Natural killer cell (primary cell): Measurements from ENCODE around the gene PCDH9. TPM values are rescaled to one million over a fixed set of nuclear protein-coding genes. Genes with fewer than 3 reads are reported as not detected.

Experiments
- ATAC-seq, 3 donors: fragments of 150-1000 bp in 2 of 3; fragments of 200-7000 bp in 1 of 3; cut with Tn5 transposase; 1 replicate in 1 of 3; 2 replicates in 2 of 3; pipeline ENCODE4 v1.10.0; 2021; ENCODE audit warnings: mild to moderate bottlenecking in 2 of 3, moderate library complexity in 2 of 3
- DNase-seq, 2 donors: peaks; one replicate each; pipeline versions ENCODE4 v3.0.0 to v3.0.0-alpha.2; 2013 to 2021; ENCODE audit warnings: mixed read lengths in 1 of 2
- H3K27ac ChIP-seq: one replicate; pipeline ENCODE4 v1.5.1; 2013; ENCODE audit warnings: mild to moderate bottlenecking, low read length
- H3K27me3 ChIP-seq: one replicate; pipeline ENCODE4 v1.6.1; 2013; ENCODE audit warnings: low read length; ENCODE audit not compliant: control insufficient read depth, insufficient read depth
- H3K36me3 ChIP-seq: one replicate; pipeline ENCODE4 v1.6.1; 2013; ENCODE audit warnings: low read length; ENCODE audit not compliant: control insufficient read depth, insufficient read depth
- H3K4me1 ChIP-seq: one replicate; pipeline ENCODE4 v1.6.1; 2013; ENCODE audit warnings: low read length; ENCODE audit not compliant: control insufficient read depth, insufficient read depth
- H3K4me3 ChIP-seq: one replicate; pipeline ENCODE4 v1.5.1; 2013; ENCODE audit warnings: low read length
- H3K9me3 ChIP-seq: one replicate; pipeline ENCODE4 v1.6.1; 2013; ENCODE audit warnings: low read length; ENCODE audit not compliant: control insufficient read depth, insufficient read depth
- H3K27ac Mint-ChIP-seq, 2 donors: one replicate each; pipeline ENCODE4 v1.8.0; 2022; ENCODE audit warnings: mild to moderate bottlenecking in 2 of 2, mixed read lengths in 2 of 2, moderate library complexity in 1 of 2
- H3K27me3 Mint-ChIP-seq, 2 donors: one replicate each; pipeline ENCODE4 v1.8.0; 2022; ENCODE audit warnings: low read depth in 2 of 2, mixed read lengths in 2 of 2
- H3K36me3 Mint-ChIP-seq: one replicate; pipeline ENCODE4 v1.8.0; 2022; ENCODE audit warnings: mixed read lengths
- H3K4me1 Mint-ChIP-seq, 2 donors: one replicate each; pipeline ENCODE4 v1.8.0; 2022; ENCODE audit warnings: mixed read lengths in 2 of 2
- H3K4me3 Mint-ChIP-seq: one replicate; pipeline ENCODE4 v1.8.0; 2022; ENCODE audit warnings: mild to moderate bottlenecking, moderate library complexity, mixed read lengths
- H3K9me3 Mint-ChIP-seq, 2 donors: one replicate each; pipeline ENCODE4 v1.8.0; 2022; ENCODE audit warnings: mixed read lengths in 2 of 2
- WGBS: methylation state at CpG from one replicate; pipeline ENCODE4 v1.1.7; 2013; ENCODE audit warnings: missing lambda C conversion rate; ENCODE audit not compliant: insufficient coverage; 5-methylcytosine and 5-hydroxymethylcytosine counted together
- intact Hi-C: fragments of 100-400 bp; cut with micrococcal nuclease; formaldehyde crosslinking; loops from one replicate; pipeline ENCODE4 v1.14.2; 2022
- total RNA-seq, 4 donors: library from RNA; stranded (reverse); fragments of 120-200 nt in 1 of 4; gene quantifications; one replicate each; pipeline versions ENCODE4 v1.2.3 to v1.2.4, GENCODE V29; 2013 to 2022
- TF ChIP-seq, protein P1 (sequence below): fragments of 200-600 bp; IDR thresholded peaks from one replicate; pipeline ENCODE4 v1.8.0; 2022; ENCODE audit warnings: antibody characterized with exemption

The PCDH9 gene
- total RNA-seq, 3 donors from 2014 or later (not counting 1 experiment from before 2014, with no cell fraction given): 0.43 to 1.5 (median 0.68) TPM

DNA sequence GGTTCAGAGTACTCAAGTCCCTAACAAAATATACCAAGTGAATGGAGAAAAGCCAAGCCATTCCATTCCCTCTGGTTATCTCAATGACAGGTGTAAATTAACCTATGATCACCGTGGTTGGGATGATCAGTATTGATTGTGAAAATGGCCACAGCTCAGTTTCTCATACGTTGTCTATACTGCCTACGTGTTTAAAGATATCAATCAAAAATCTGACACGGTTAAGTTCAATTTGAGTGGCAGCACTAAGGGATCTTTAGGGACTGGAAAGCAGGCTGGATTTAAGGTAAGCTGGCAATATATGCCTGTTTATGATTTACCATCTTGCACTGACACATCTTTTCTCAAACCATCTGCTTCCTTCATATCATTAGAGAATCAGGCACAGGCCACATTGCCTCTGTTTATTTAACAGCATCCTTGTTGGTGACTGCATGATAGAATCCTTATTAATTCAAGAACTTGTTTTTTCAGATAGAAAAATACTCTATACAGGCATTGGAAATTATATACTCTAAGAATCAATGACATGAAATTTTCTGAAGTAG, 907.9 kb downstream of the PCDH9 start:
- Histone ChIP-seq H3K4me3 (no peak overlapping the region), H3K27ac (no peak overlapping the region), H3K27me3 (no peaks in the 10 kb centered on the region), H3K36me3 (no peaks in the 10 kb centered on the region), H3K9me3 (no peaks in the 10 kb centered on the region), H3K4me1 (no peaks in the 10 kb centered on the region)
- H3K36me3 Mint-ChIP-seq: no peaks in the 10 kb centered on the region
- ATAC-seq (no peak), DNase-seq (no peak)
- peaks cover 0 to 2% of the 10 kb centered on the region in 2 donors for H3K27me3 Mint-ChIP-seq
- no peak overlapping the region for H3K4me3 Mint-ChIP-seq
- no peak overlapping the region for H3K27ac Mint-ChIP-seq
- H3K9me3 Mint-ChIP-seq: peaks cover 0 to 2% of the 10 kb centered on the region in 2 donors
- WGBS: 78% methylated on average over 4 of the region's 4 CpGs
- intact Hi-C loops: no loop called here
- TF ChIP-seq, protein P1, sequence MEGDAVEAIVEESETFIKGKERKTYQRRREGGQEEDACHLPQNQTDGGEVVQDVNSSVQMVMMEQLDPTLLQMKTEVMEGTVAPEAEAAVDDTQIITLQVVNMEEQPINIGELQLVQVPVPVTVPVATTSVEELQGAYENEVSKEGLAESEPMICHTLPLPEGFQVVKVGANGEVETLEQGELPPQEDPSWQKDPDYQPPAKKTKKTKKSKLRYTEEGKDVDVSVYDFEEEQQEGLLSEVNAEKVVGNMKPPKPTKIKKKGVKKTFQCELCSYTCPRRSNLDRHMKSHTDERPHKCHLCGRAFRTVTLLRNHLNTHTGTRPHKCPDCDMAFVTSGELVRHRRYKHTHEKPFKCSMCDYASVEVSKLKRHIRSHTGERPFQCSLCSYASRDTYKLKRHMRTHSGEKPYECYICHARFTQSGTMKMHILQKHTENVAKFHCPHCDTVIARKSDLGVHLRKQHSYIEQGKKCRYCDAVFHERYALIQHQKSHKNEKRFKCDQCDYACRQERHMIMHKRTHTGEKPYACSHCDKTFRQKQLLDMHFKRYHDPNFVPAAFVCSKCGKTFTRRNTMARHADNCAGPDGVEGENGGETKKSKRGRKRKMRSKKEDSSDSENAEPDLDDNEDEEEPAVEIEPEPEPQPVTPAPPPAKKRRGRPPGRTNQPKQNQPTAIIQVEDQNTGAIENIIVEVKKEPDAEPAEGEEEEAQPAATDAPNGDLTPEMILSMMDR: no peak
- no peaks in the 10 kb centered on the region for H3K4me1 Mint-ChIP-seq

DNA sequence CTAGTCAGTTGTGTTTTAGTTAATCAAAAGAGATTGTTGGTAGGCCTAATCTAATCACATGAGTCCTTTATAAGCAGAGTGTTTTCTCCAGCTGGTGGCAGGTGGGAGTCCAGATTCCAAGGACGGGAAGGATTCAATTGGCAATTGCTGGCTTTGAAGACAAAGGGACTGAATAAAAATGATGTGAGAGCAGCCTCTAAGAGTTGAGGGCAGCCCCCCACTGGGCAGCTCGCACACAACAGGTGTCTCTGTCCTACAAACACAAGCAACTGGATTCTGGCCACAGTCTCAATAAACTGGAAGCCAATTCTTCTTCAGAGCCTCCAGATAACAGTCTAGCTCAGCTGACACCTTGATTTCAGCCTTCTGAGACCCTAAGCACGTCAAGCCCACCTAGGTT, 915.2 kb downstream of the PCDH9 start:
- Histone ChIP-seq H3K27ac (no peak overlapping the region), H3K36me3 (no peaks in the 10 kb centered on the region), H3K27me3 (no peaks in the 10 kb centered on the region), H3K4me3 (no peak overlapping the region), H3K9me3 (no peaks in the 10 kb centered on the region), H3K4me1 (no peaks in the 10 kb centered on the region)
- WGBS: 83% methylated on average over 3 of the region's 3 CpGs
- peaks cover 2% of the 10 kb centered on the region in 2 donors for H3K9me3 Mint-ChIP-seq
- no peak for DNase-seq
- H3K4me1 Mint-ChIP-seq: peaks cover 0 to 5% of the 10 kb centered on the region in 2 donors
- peaks cover 0 to 2% of the 10 kb centered on the region in 2 donors for H3K27me3 Mint-ChIP-seq
- no peaks in the 10 kb centered on the region for H3K36me3 Mint-ChIP-seq
- H3K27ac Mint-ChIP-seq: no peak overlapping the region
- H3K4me3 Mint-ChIP-seq: no peak overlapping the region
- TF ChIP-seq, protein P1: no peak
- ATAC-seq: no peak
- intact Hi-C loops: no loop called here

DNA sequence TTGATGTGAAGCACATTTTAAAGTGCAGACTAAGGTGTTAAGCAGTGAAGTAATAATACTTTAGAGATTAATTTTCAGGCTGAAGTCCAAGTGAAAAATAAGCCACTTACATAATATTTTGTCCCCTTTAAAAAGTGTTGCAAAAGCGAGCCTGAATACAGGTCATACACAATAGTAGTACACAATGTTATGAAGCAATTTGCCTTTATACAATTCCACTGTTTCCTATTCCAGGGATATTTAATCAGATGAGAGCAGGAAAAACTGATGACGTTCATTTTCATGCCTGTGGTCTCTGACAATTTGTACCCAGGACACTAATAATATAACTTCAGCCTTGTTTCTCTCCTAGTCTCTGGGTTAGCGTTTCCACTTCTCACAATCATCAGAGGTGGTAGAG, 916.7 kb downstream of the PCDH9 start:
- Mint-ChIP-seq H3K4me3 (no peak overlapping the region), H3K4me1 (peaks cover 0 to 5% of the 10 kb centered on the region in 2 donors), H3K36me3 (no peaks in the 10 kb centered on the region), H3K27me3 (no peaks in the 10 kb centered on the region), H3K27ac (no peak overlapping the region), H3K9me3 (peaks cover 0 to 2% of the 10 kb centered on the region in 2 donors)
- Histone ChIP-seq H3K4me1 (no peaks in the 10 kb centered on the region), H3K9me3 (no peaks in the 10 kb centered on the region), H3K27ac (no peak overlapping the region), H3K4me3 (no peak overlapping the region), H3K27me3 (no peaks in the 10 kb centered on the region), H3K36me3 (no peaks in the 10 kb centered on the region)
- TF ChIP-seq, protein P1: no peak
- WGBS: 76% methylated on average over 2 of the region's 3 CpGs
- ATAC-seq (no peak), DNase-seq (no peak)
- intact Hi-C loops: no loop called here
